HUDEP-2 (cell line): ENCODE data around the gene RALGAPA1.

ENCODE experiments used
- DNase-seq, 76 experiments: peaks; one replicate each; lab custom pipeline; 2025; ENCODE audit not compliant: unreplicated experiment in 76 of 76; lab: John Stamatoyannopoulos, UW

RALGAPA1 gene

GRCh38 chr14:35556548-35556947 lies 252.5 kb downstream of the RALGAPA1 start:
- DNase-seq: no peak

DNA sequence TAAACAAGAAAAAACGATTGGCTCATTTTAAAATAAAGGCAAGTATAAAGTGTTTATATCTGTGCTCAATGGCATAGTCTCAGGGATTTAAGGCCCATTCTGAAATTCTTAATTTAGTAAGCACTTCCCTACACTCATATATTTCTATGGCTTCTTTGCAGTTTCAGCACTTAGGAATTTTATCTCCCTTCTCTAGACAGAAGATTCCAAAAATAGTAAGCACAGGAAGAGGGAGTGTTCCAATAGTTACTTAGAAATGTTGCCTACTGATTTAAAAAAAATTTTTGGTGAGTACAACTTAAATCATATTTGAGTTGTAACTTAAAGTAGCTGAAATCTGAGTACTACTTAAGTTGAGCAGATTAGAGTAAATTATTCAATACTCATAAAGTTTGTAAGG lies 255.3 kb downstream of the RALGAPA1 start:
- no peak for DNase-seq

GRCh38 chr14:35551081-35551480 lies 258.0 kb downstream of the RALGAPA1 start:
- no peak for DNase-seq

DNA sequence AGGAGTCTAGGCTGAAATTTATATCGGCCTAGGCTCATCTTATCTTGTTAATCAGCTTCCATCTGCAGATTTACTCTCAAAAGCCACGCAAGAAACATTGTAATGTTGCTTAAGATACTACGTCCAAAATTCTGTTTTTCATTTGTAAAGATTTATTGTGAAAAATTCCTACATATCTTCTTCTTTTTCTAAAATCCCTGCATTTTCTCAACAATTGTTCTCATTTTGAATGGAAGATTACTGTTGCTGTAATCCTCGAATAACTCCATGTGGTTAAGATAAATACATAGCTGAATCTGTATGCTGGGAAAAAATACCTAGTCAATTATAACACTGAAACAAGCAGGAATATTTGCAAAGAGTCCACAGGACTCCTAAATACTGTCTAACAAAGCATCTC lies 259.5 kb downstream of the RALGAPA1 start:
- DNase-seq: no peak

DNA sequence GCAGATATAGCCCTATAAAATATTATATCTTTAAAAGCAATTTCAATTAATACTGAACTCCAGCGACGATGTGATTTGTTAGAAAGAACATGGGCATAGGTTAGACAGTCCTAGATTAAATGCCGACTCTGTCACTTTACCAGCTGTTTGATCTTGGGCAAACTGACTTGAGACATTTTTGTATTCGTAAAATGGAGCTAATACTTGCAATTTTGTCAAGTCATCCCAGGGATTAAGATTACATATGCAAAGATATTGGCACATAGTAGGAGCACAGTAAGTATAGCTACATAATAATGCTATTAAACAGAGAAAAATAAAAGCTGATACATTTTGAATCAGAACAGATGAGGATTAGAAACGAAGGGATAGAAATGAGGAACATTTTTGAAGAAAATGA lies 266.1 kb downstream of the RALGAPA1 start:
- no peak for DNase-seq

GRCh38 chr14:35539969-35540368 lies 269.1 kb downstream of the RALGAPA1 start:
- no peak for DNase-seq

- DNase-seq: no peak
These were observed 273.5 kb downstream of the RALGAPA1 start for GRCh38 chr14:35535483-35536112.

DNA sequence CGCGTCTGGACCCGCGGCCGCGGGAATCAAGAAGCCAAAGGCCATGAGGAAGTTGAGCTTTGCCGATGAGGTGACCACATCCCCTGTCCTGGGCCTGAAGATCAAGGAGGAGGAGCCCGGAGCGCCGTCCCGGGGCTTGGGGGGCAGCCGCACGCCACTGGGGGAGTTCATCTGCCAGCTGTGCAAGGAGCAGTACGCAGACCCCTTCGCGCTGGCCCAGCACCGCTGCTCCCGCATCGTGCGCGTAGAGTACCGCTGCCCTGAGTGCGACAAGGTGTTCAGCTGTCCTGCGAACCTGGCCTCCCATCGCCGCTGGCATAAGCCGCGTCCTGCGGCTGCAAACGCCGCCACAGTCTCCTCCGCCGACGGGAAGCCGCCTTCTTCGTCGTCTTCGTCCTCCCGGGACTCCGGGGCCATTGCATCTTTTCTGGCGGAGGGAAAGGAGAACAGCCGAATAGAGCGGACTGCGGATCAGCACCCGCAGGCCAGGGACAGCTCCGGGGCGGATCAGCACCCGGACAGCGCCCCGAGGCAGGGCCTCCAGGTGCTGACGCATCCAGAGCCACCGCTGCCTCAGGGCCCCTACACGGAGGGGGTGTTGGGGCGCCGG lies 274.1 kb downstream of the RALGAPA1 start:
- DNase-seq: peak in 60 of 76 experiments; percentile 6 to 72 (median 48)

GRCh38 chr14:35534208-35534872 lies 274.8 kb downstream of the RALGAPA1 start:
- peak in 5 of 76 experiments; percentile 10 to 44 (median 38) for DNase-seq

DNA sequence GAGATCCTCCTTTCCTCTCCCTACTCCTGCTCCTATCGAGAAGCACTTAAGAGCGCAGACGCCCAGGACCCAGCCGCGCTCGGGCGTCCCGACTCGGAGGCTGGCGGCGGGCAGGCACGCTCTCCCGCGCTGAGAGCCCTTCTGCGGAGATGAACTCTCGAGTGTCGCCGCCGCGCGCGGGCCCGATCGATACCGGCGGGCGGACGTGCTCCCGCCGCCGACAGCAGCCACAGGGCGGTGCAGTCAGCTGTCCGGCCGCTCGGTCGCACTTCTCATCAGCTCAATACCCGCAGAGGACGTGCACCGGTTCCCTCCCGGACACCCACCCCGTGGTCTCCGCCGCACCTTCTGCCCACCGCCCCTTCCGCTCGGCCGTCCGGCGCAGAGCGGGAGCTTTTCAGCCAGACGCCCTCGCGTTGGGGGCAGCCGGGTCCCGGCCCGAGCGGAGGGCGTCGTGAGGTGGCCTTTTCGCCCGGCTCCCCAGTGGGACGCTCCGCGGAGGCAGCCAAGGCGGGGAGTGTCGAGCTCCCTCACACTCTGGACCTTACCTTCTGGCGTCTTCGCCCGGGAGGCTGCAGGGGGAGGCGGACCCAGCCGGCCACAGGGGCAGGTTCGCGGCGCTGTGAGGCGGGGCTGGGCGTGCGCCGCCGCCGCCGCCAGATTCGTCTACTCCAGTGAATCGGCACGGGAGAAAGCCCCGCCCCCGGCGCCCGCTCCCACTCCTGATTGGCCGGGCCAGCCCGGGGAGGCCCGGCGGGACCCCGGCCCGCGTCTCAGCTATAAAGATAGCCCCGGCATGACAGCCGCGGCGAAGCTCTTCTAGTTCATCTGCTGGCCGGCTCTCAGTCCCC lies 275.5 kb downstream of the RALGAPA1 start, which contains the start of gene INSM2:
Gene INSM2 (plus strand): TSS at position 808 of the 851 bp plus-strand sequence. CDS start 89 bp downstream, outside the sequence.
- peak in 44 of 76 experiments; percentile 2 to 61 (median 26) for DNase-seq

- no peak for DNase-seq
These were observed 276.2 kb downstream of the RALGAPA1 start for GRCh38 chr14:35532783-35533356.

GRCh38 chr14:35531960-35532747 lies 276.9 kb downstream of the RALGAPA1 start:
- DNase-seq: no peak

DNA sequence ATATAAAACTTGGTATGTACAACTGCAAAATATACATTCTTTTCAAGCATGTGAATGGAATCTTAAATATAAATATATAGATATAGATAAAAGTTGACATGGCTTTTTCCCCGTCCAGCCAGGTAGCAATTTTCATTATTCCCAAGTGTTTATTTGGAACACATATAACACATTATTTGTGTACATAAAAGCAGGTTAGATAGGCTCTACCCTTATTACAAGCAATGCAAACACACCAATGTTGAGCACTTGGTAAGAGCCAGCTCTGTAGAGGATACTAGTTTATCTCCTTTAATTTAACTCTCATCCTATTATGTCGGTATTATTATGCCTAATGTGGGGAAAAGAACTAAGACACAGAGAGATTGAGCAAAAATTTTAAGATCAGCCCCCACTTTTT lies 282.1 kb downstream of the RALGAPA1 start:
- no peak for DNase-seq

DNA sequence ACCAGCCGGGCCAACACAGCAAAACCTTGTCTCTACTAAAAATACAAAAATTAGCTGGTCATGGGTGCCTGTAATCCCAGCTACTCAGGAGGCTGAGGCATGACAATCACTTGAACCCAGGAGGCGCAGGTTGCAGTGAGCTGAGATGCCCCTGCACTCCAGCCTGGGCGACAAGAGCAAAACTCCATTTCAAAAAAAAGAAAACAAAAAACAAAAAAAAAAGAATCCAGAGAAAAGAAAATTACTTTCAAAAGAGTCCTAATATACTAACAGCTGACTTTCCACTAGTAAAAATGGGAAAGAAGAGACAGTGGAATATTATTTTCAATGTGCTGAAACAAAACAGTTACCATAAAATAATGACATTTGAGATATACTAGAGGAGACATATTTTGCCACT lies 283.4 kb downstream of the RALGAPA1 start:
- no peak for DNase-seq

GRCh38 chr14:35519986-35520385 lies 289.1 kb downstream of the RALGAPA1 start:
- no peak for DNase-seq

DNA sequence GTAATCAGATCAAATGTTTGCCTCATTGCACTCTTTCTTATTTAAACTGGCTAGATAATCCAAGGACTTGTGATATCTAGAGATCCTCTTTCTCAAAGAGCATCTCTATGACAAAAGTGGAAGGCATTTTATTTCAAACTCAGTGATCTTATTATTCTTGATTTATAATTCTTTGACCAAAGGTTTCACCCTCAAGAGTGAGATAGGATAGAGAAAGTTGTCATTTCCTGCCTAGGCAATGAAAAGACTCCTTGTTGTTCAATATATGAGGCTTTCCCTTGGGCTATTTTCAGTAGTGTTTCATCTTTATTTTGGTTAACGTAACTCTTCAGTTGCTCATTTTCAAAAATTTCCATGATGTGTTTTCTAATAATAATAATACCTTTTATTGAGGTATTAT lies 293.2 kb downstream of the RALGAPA1 start:
- DNase-seq: no peak

DNA sequence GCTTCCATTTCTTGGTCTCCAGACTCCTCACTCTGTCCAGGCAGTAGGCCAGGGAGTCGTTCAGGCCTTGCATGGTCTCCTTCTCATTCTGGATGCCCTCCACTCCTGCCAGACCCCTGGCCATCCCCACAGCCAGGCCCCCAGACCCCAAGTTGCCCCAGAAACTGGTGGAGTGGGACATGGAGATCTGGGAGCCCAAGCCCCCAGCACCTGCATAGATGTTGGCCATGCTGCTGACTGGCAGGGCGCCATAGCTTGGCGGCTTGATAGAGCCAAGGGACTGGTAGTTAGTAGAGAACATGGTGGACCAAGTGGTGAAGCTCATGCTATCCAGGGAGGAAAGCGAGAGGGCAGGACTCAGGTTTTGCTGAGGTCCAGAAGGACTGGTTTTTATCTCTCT lies 296.3 kb downstream of the RALGAPA1 start:
- no peak for DNase-seq

- no peak for DNase-seq
These were observed 299.2 kb downstream of the RALGAPA1 start for GRCh38 chr14:35509846-35510245.

GRCh38 chr14:35506927-35507326 lies 302.2 kb downstream of the RALGAPA1 start:
- DNase-seq: no peak

DNA sequence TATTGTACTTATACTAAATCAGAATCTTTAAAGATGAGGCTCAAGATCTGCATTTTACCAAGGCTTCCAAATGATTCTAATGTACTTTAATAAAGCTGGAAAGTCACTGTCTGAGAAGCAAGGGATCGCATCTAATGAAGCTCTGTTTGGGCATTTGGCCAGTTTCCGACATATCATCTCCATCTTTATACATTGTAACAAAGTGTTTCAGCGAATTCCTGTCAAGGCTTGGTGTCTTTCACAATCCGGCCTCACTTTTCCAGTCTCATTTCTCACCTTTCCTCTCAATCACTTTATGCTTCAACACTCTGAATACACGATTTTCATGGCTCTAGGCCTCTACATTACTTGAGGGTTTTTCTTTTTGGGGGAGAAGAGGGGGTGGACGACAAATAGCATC lies 302.6 kb downstream of the RALGAPA1 start:
- no peak for DNase-seq
